ENCODE measurements around the gene RPAP2.
"Not testable (repeated sequence)": the region's sequence is repeated elsewhere in the genome, so short reads cannot be mapped to it uniquely, and the experiment has no call there.

RPAP2 gene

GRCh38 chr1:92409946-92410549 is 111.2 kb downstream of the RPAP2 start:
- H3K4me3 ChIP-seq (ENCODE audit: low read depth, low read length), result no peak overlapping the region
- TF ChIP-seq CTCF (IDR thresholded peaks at IDR 0.05; ENCODE audit: low read depth, low read length, missing control alignments), result no peak
- DNase-seq (ENCODE audit: low read depth), result no peak

- TF ChIP-seq CTCF (IDR thresholded peaks at IDR 0.05; ENCODE audit: low read depth, low read length, missing control alignments), result no peak
- no peak overlapping the region for H3K4me3 ChIP-seq (ENCODE audit: low read depth, low read length)
- DNase-seq (ENCODE audit: low read depth), result no peak
These were observed 111.8 kb downstream of the RPAP2 start for GRCh38 chr1:92410706-92411105.

GRCh38 chr1:92411511-92411910 is 112.7 kb downstream of the RPAP2 start:
- no peak for TF ChIP-seq CTCF (IDR thresholded peaks at IDR 0.05; ENCODE audit: low read depth, low read length, missing control alignments)
- DNase-seq (ENCODE audit: low read depth), result no peak
- no peak overlapping the region for H3K4me3 ChIP-seq (ENCODE audit: low read depth, low read length)

- DNase-seq (ENCODE audit: low read depth), result no peak
- H3K4me3 ChIP-seq (ENCODE audit: low read depth, low read length), result no peak overlapping the region
- no peak for TF ChIP-seq CTCF (IDR thresholded peaks at IDR 0.05; ENCODE audit: low read depth, low read length, missing control alignments)
These were observed 120.8 kb downstream of the RPAP2 start for GRCh38 chr1:92419642-92420041.

GRCh38 chr1:92424381-92424780 is 125.5 kb downstream of the RPAP2 start:
- no peak for DNase-seq (ENCODE audit: low read depth)
- no peak overlapping the region for H3K4me3 ChIP-seq (ENCODE audit: low read depth, low read length)
- no peak for TF ChIP-seq CTCF (IDR thresholded peaks at IDR 0.05; ENCODE audit: low read depth, low read length, missing control alignments)

- TF ChIP-seq CTCF (IDR thresholded peaks at IDR 0.05; ENCODE audit: low read depth, low read length, missing control alignments), result no peak
These were observed 126.8 kb downstream of the RPAP2 start for GRCh38 chr1:92425617-92426016.

GRCh38 chr1:92430030-92430429 is 131.2 kb downstream of the RPAP2 start:
- no peak overlapping the region for H3K4me3 ChIP-seq (ENCODE audit: low read depth, low read length)
- DNase-seq (ENCODE audit: low read depth), result no peak
- TF ChIP-seq CTCF (IDR thresholded peaks at IDR 0.05; ENCODE audit: low read depth, low read length, missing control alignments), result no peak

More at GRCh38 chr1:92425617-92426016, 126.8 kb downstream of the RPAP2 start:
- no peak for DNase-seq (ENCODE audit: low read depth)
- H3K4me3 ChIP-seq (ENCODE audit: low read depth, low read length), result no peak overlapping the region

GRCh38 chr1:92434572-92434971 is 135.7 kb downstream of the RPAP2 start:
- DNase-seq (ENCODE audit: low read depth); H3K4me3 ChIP-seq (ENCODE audit: low read depth, low read length): not testable (repeated sequence)
